Thyroid gland (tissue), 4 donors: Measurements from ENCODE around the gene OR51Q1. TPM values are rescaled to one million over a fixed set of nuclear protein-coding genes. Genes with fewer than 3 reads are reported as not detected.

Source experiments
- DNase-seq, 2 donors: peaks; one replicate each; pipeline ENCODE4 v3.0.0-alpha.2; 2019
- H3K27ac ChIP-seq, 3 donors: fragments of 200-600 bp; sonication (generic); 1 replicate in 2 of 3; 2 replicates in 1 of 3; pipeline ENCODE4 v1.5.1; 2016 to 2019; ENCODE audit warnings: mild to moderate bottlenecking in 1 of 3, moderate library complexity in 1 of 3
- H3K27me3 ChIP-seq: fragments of 200-600 bp; sonication (generic); one replicate; pipeline ENCODE4 v1.5.1; 2019
- H3K36me3 ChIP-seq, 2 donors: fragments of 200-600 bp; sonication (generic); one replicate each; pipeline ENCODE4 v1.5.1; 2016 to 2019
- H3K4me1 ChIP-seq, 2 donors: fragments of 200-600 bp; sonication (generic); one replicate each; pipeline ENCODE4 v1.5.1; 2017 to 2019
- H3K4me3 ChIP-seq, 3 donors: fragments of 200-600 bp; sonication (generic); replicated peaks in 1 of 3; 1 replicate in 2 of 3; 2 replicates in 1 of 3; pipeline ENCODE4 v1.5.1; 2016; ENCODE audit warnings: mild to moderate bottlenecking in 1 of 3
- H3K9me3 ChIP-seq: fragments of 200-600 bp; sonication (generic); one replicate; pipeline ENCODE4 v1.5.1; 2017
- POLR2A ChIP-seq, 2 donors: fragments of 450-650 bp; IDR thresholded peaks; one replicate each; pipeline ENCODE4 v1.6.1; 2017; ENCODE audit warnings: antibody characterized with exemption in 2 of 2, mild to moderate bottlenecking in 2 of 2, moderate library complexity in 1 of 2
- WGBS, 2 donors: methylation state at CpG; one replicate each; pipeline ENCODE4 v1.1.5; 2017; 5-methylcytosine and 5-hydroxymethylcytosine counted together
- intact Hi-C: fragments of 100-400 bp; cut with DNase I; formaldehyde crosslinking; loops from one replicate; pipeline ENCODE4 v1.15.1; 2023
- total RNA-seq, 4 donors: library from RNA; depleted of rRNA; stranded (reverse); fragments of >200 nt; gene quantifications; one replicate each; pipeline ENCODE4 v1.2.3, GENCODE V29; 2016
- TF ChIP-seq, protein P1 (sequence below), 6 experiments: fragments of 200-600 bp in 3 of 6; fragments of 450-650 bp in 3 of 6; sonication (generic) in 3 of 6; IDR thresholded peaks; one replicate each; pipeline ENCODE4 v1.5.1; 2016 to 2019; ENCODE audit warnings: antibody characterized with exemption in 6 of 6, mild to moderate bottlenecking in 2 of 6, inconsistent platforms in 1 of 6, moderate library complexity in 1 of 6

OR51Q1 gene
- total RNA-seq, 4 donors from 2014 or later, result not detected

DNA sequence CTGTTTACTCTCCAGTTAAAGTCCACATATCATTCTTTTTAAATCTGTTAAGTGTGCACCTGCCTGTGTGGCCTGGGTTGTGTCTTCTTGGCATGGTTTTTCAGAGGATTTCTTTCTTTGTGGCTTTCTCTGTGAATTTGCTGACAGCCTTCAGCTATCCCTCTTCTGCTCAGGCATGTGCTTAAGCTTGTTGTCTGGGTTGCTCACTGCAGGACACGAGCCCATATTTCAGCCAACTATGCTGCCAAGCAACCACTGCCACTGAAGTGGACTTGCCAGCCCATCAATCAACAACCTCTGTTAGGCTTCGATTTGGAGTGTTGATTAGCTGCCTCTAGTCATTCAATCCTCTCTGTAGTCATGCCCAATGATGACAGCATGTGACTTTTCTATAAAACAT lies 45.6 kb downstream of the OR51Q1 start:
- TF ChIP-seq POLR2A (IDR thresholded peaks at IDR 0.05), result no peak
- TF ChIP-seq, protein P1, sequence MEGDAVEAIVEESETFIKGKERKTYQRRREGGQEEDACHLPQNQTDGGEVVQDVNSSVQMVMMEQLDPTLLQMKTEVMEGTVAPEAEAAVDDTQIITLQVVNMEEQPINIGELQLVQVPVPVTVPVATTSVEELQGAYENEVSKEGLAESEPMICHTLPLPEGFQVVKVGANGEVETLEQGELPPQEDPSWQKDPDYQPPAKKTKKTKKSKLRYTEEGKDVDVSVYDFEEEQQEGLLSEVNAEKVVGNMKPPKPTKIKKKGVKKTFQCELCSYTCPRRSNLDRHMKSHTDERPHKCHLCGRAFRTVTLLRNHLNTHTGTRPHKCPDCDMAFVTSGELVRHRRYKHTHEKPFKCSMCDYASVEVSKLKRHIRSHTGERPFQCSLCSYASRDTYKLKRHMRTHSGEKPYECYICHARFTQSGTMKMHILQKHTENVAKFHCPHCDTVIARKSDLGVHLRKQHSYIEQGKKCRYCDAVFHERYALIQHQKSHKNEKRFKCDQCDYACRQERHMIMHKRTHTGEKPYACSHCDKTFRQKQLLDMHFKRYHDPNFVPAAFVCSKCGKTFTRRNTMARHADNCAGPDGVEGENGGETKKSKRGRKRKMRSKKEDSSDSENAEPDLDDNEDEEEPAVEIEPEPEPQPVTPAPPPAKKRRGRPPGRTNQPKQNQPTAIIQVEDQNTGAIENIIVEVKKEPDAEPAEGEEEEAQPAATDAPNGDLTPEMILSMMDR (IDR thresholded peaks at IDR 0.05), result no peak
- Histone ChIP-seq H3K27ac (no peak overlapping the region), H3K36me3 (no peaks in the 10 kb centered on the region), H3K4me1 (no peaks in the 10 kb centered on the region), H3K9me3 (no peaks in the 10 kb centered on the region), H3K4me3 (no peak overlapping the region), H3K27me3 (no peaks in the 10 kb centered on the region)
- no peak for DNase-seq
- 39 to 60% methylated on average over 2 of the region's 2 CpGs for WGBS, 2 donors
- intact Hi-C loops, result no loop called here

Other genes starting within 250 kb of the OR51Q1 start
- gene OR51V1, start 221.4 kb upstream of the OR51Q1 start, total RNA-seq, result not detected
- gene HBB, start 195.0 kb upstream of the OR51Q1 start, total RNA-seq, result 100 to 1,000 TPM in 2 of 4 donors, 10 to 100 TPM in 1, 1 to 10 TPM in 1; 2.5 to 214 (median 107) TPM
- gene HBD, start 187.6 kb upstream of the OR51Q1 start, total RNA-seq, result 1 to 10 TPM in 1 of 4 donors, not detected in 3; 1.0 TPM
- gene HBG1, start 172.3 kb upstream of the OR51Q1 start, total RNA-seq, result not detected
- gene HBG2, start 167.3 kb upstream of the OR51Q1 start, total RNA-seq, result not detected
- gene HBE1, start 152.2 kb upstream of the OR51Q1 start, total RNA-seq, result 1 to 10 TPM in 1 of 4 donors, not detected in 3; 1.2 TPM
- gene OR51B4, start 120.2 kb upstream of the OR51Q1 start, total RNA-seq, result not detected
- gene OR51B2, start 97.8 kb upstream of the OR51Q1 start, total RNA-seq, result not detected
- 1 to 10 TPM in 1 of 4 donors, under 1 TPM in 1, not detected in 2; 0.78 to 1.2 TPM for gene OR51B5, start 78.6 kb upstream of the OR51Q1 start, total RNA-seq
- not detected for gene OR51B6, start 70.6 kb upstream of the OR51Q1 start, total RNA-seq
- not detected for gene OR51M1, start 38.3 kb upstream of the OR51Q1 start, total RNA-seq
- gene OR51I1, start 19.4 kb downstream of the OR51Q1 start, total RNA-seq, result under 1 TPM in 2 of 4 donors, not detected in 2; 0.33 to 0.93 TPM
- not detected for gene OR51I2, start 27.2 kb downstream of the OR51Q1 start, total RNA-seq
- gene OR52D1, start 66.6 kb downstream of the OR51Q1 start, total RNA-seq, result not detected
- 1 to 10 TPM in 3 of 4 donors, under 1 TPM in 1; 0.56 to 2.0 (median 1.6) TPM for gene UBQLN3, start 87.8 kb downstream of the OR51Q1 start, total RNA-seq
- gene UBQLNL, start 94.6 kb downstream of the OR51Q1 start, total RNA-seq, result 1 to 10 TPM in 2 of 4 donors, under 1 TPM in 2; 0.54 to 2.0 (median 0.87) TPM
- 1 to 10 TPM in 3 of 4 donors, under 1 TPM in 1; 0.78 to 2.8 (median 1.1) TPM for gene OR52H1, start 126.4 kb downstream of the OR51Q1 start, total RNA-seq
- gene OR52B6, start 158.8 kb downstream of the OR51Q1 start, total RNA-seq, result not detected
- gene TRIM6, start 174.5 kb downstream of the OR51Q1 start, total RNA-seq, result 1 to 10 TPM; 7.1 to 9.6 (median 9.2) TPM
- gene TRIM34, start 202.9 kb downstream of the OR51Q1 start, total RNA-seq, result 10 to 100 TPM in 1 of 4 donors, 1 to 10 TPM in 3; 7.0 to 11.1 (median 7.6) TPM